Posterior vena cava (tissue), 2 donors: ENCODE data around the gene NOS1AP. TPM values are rescaled to one million over a fixed set of nuclear protein-coding genes. Genes with fewer than 3 reads are reported as not detected.

Experiments used
- DNase-seq: peaks from one replicate; pipeline ENCODE4 v3.0.0-alpha.2; 2020; ENCODE audit warnings: low spot score
- intact Hi-C, 2 donors: fragments of 100-400 bp; cut with DNase I; formaldehyde crosslinking; loops; one replicate each; pipeline versions ENCODE4 v1.14.1 to v1.14.2; 2022 to 2023
- total RNA-seq, 2 donors: library from RNA; stranded (reverse); fragmentation: NEBNext Ultra II Directional; extraction: Animal tissue kit (Norgen Biotek cat#: 25700); gene quantifications; one replicate each; pipeline ENCODE4 v1.2.1, GENCODE V29; 2021
- donor health status: DM: yes; HTN: yes; CAD: no.
- donor health status: DM: yes; HTN: yes; CAD: no.

Gene NOS1AP
- total RNA-seq, 2 donors from 2014 or later = 3.7 to 5.0 TPM

DNA sequence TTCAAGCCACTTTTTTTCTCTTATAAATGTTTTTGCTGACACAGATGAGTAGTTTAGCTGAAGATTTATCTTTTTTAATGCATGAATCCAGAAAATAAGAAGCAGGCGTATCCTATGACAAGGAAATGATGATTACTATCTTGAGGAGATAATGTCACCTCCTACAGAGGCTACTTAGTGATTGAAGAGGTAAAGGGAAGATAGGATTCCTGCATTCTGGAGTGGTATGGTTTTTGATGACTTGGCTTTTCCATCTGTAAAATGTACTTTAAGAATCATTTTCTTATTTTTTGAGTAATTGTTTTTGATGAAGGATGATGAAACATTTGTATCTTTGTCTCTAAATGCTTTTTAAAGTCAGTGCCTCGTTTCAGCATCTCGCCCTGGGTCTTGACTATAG lies 184.3 kb downstream of the NOS1AP start:
- intact Hi-C loops = no loop called here
- DNase-seq = no peak

DNA sequence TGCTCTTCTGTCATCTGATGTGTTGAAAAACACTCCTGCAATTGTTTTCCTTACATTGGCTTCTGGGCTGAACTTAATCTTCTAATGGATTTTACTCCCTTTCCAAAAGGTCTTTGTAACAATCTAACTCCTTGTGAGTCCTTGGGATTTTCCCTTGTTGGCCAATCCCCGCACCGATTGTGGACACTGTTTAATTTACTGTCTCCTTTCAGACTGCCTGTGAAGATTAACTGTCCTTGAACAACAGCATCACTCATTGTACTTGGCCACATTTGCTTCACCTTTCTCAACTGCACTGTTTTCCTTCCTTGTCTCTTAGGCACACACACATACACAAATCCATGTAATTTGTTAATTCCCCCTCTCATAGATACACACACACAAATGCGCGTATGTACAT lies 186.8 kb downstream of the NOS1AP start:
- intact Hi-C loops = no loop called here
- no peak for DNase-seq

DNA sequence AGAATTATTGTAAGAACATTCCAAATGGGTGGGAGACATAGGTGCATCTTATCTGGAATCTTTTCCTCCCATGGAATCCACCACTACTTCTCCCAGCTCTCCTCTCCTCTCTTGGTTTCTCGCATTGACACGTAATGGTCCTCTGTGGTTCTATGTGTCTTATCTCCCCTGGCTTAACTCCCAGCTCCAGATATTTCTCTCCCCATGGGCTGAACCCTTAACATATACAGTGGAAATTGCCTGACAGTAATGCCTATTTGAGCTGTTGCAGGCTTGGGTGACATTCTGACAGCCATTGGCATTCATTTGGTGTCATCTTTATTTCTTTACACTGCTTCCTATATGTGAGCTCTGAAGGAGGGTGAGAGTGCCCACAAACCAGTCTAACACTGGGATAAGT lies 188.9 kb downstream of the NOS1AP start:
- no peak for DNase-seq
- intact Hi-C loops = no loop called here

DNA sequence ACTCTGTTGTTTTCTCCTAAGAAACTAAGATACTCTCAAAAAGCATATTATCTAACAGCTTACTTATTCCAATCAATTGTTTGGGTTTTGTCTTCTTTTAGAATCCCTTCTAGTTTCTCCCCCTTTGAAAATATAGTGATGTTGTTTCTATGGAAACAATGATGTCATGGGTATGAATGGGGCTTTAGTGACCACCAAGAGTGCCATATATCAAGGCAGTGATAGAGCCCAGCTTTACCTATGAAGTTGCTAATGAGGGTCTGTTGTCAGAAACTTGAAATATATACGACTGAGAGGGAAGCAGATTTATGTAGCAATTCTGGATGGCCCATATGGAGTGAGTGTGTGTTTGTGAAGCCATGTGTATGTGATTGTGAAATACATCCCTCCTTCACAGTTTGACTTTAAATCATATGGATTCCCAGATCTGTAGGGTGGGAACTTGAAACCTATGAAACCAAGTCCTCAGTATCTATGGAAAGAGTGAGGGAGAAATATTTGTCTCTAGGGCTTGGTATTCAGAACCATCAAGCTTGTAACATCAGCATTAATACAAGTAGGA lies 190.5 kb downstream of the NOS1AP start:
- intact Hi-C loops = no loop called here
- no peak for DNase-seq

DNA sequence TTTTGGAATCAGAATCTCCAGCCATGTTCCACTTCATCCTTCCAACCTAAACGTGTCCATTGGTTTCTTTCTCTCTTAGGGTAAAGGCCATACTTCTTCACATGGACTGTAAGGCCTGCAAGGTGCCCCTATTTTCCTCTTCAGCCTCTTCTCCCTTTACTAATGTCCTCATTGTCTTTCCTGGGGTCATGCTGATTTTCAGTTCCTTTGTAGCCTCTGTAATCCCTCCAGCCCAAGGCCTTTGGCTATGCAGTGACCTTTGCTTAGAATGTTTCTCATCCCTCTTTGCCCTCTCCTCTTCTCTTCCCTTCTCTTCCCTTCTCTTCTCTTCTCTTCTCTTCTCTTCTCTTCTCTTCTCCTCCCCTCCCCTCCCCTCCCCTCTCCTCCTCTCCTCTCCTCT lies 194.6 kb downstream of the NOS1AP start:
- no peak for DNase-seq
- intact Hi-C loops = no loop called here

DNA sequence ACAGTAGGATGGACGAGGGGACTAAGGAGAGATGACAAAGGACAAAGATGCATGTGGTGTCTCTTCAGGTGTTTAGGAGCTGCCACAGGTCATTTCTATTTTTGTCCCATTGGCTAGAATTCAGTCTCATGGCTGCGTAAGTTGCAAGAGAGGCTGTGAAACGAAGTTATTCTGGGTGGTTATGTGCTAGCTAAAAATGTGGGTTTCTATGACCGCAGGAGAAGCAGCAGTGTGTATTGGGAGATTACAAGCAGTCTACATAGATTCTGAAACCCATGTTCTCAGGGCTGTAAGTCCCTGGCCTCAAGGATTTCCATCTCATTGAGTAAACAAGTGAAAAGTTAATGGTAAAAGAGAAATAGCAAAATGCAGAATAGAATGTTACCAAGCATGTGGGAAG lies 196.5 kb downstream of the NOS1AP start:
- no peak for DNase-seq
- intact Hi-C loops = no loop called here

DNA sequence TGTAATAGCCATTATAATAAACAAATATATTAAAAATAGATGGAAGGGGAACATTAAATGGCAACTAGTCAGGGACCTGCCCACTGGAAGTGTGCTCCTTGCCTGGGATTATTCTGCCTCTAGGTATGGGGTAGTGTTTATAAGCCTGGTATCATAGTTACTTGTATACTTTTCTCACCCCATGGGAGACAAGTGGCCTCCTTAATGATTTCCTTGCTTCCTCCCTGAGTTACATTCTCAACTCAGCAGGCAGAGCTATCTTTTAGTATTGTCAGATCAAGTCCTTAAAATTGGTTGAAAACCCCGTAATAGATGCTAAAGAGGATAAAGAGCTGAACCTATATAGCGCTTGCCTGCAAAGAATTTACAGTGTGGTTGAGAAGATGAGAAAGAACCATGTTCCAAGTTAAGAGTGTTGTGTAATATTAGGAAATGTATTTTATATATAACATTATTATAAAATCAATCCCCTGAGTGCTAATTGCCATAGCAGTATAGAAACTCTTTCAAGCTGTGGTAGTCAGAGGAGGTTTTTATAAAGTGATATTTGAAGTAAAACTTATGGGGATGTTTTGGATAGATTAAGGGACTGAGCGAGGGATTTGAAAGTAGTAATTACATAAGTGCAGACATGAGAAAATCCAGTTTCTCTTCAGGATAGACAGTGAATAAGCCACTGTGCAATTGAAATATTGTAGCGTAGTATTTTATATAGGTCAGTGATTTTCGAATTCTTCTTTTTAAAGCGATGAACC lies 200.7 kb downstream of the NOS1AP start:
- intact Hi-C loops = loop anchor here in 1 of 2 donors (10.0 kb wide), 1 partner anchor 195 kb away; no protein-coding TSS in a partner anchor
- no peak for DNase-seq

DNA sequence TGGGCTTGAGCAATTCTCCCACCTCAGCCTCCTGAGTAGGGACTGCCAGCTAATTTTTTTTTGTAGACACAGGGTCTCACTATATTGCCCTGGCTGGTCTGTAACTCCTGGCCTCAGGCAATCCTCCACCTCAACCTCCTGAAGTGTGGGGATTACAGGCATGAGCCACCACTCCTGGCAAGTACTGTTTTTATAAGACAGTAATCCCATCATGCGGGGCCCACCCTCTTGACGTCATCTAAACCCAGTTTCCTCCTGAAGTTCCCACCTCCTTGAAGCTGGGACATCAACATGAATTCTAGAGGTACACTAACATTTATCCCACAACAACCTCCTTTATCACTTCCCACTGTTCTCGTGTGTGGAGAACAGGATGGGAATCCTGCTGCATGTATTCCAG lies 202.5 kb downstream of the NOS1AP start:
- no peak for DNase-seq
- intact Hi-C loops = loop anchor here in 1 of 2 donors (10.0 kb wide), 1 partner anchor 197 kb away; no protein-coding TSS in a partner anchor

DNA sequence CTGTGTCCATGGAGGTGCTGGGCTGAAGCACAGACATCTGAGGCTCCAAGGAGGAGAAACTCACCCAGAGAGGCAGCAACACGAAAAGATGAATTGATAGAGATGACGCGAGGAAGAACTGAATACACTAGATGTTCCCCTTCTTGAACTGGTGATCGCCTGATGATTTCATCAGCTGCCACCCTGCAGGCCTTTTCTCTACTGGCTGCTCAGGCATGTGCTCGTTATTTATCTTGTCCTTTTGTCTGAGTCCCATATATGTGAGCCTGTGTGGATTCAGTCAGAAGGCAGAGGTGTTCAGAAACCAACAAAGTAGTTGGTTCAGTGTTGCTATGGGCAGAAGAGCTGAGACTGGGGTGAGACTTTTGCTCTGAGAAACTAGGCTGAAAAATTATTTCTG lies 202.9 kb downstream of the NOS1AP start:
- DNase-seq = no peak
- intact Hi-C loops = loop anchor here in 1 of 2 donors (10.0 kb wide), 1 partner anchor 198 kb away; no protein-coding TSS in a partner anchor

DNA sequence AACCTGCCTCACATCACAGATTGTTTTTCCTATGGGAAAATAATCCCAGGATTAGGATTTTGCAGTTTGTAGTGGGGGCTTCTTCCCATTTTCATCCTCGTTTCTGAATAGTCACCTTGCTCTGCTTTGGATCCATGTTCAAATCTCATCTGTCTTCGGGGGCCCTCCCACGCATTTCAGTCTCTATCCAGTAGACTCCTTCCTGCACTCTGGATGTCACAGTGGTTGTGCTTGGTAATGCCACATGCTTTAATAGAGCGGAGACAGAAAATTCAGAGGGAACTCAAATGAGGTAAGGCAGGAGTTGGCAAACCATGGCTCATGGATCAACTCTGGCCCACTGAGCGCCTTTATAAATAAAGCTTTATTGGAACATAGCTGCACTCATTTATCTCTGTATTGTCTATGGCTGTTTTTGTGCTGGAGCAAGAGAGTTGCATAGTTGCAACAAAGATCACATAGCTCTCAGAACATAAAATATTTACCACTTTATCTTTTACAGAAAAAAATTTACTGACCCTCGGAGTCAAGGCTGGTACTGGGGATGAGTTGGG lies 206.2 kb downstream of the NOS1AP start:
- DNase-seq = no peak
- intact Hi-C loops = loop anchor here (2.0 to 10.0 kb wide), 2 partner anchors 201 to 219 kb away; no protein-coding TSS in a partner anchor

DNA sequence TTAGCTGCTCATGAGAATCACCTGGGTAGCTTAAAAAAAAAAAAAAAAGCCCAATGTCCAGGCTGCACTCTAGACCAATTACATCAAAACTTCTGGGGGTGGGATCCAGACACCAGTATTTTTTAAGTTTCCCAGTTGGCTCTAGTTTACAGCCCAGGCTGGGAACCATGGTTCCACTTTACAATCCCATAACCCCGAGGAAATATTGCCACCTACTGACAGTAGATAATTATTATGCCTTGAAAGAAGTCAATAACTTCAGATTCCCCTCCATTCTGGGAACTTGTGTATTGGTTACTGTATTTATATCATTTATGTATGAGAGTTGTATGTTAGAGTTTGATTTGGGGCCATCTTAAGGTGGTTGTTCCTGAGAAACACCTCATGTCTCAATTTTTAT lies 207.0 kb downstream of the NOS1AP start:
- intact Hi-C loops = loop anchor here (2.0 to 10.0 kb wide), 2 partner anchors 202 to 220 kb away; no protein-coding TSS in a partner anchor

DNA sequence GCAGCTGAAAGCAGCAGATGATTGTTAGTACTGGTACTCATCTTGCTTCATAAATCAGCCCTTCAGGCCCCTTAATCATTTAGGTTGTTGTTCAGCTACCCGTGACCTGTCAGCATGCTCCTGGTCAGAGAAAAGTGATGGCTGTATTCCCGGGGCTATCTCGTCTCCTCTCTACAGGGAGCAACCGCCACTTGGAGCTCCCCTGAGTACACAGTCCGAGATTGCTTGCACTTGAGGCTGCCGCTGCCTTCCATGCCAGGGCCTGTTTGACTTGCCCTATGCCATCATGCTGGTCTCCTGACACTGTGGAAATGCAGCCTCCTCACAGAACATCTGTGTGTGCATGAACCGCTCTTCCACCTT lies 209.6 kb downstream of the NOS1AP start:
- DNase-seq = no peak
- intact Hi-C loops = loop anchor here in 1 of 2 donors (10.0 kb wide), 1 partner anchor 204 kb away; no protein-coding TSS in a partner anchor

More for the DNA sequence above, 207.0 kb downstream of the NOS1AP start:
- DNase-seq = no peak

DNA sequence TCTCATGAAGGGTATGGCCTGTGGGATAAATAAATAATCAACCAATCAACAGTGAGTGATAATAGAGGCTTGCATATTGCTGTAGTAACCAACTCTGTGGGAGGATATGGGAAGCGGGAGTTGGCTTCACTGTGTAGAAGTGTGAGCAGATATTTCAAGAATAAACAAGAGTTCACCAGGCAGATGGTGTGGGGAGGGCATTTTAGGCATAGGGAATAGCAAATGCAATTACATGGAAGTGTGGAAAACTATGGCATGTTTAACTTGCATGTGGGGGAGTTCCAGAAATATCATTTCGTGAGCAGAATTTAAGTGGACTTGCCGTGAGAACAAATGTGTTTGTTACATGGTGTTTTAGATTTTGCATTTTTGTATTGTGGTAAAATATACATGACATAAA lies 211.9 kb downstream of the NOS1AP start:
- intact Hi-C loops = no loop called here
- no peak for DNase-seq

DNA sequence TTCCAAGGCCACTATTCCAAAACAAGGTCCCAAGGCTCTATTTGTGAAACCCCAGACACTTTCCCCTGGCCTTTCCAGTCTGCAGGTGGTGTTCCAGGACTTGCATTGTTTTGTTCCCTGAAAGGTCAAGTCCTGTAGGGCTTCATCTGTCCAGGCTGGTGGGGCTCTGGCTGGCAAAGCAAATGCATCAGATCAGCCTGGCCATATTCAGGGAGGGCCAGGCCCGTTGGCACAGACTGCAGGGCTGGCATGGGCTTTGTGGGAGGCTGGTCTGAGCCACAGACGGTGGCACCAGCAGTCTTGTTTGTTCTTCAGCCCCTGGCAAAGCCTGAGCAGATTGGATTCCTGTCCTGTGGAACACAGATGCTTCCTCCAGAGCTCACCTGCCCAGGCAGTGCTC lies 214.2 kb downstream of the NOS1AP start:
- DNase-seq = no peak
- intact Hi-C loops = no loop called here

DNA sequence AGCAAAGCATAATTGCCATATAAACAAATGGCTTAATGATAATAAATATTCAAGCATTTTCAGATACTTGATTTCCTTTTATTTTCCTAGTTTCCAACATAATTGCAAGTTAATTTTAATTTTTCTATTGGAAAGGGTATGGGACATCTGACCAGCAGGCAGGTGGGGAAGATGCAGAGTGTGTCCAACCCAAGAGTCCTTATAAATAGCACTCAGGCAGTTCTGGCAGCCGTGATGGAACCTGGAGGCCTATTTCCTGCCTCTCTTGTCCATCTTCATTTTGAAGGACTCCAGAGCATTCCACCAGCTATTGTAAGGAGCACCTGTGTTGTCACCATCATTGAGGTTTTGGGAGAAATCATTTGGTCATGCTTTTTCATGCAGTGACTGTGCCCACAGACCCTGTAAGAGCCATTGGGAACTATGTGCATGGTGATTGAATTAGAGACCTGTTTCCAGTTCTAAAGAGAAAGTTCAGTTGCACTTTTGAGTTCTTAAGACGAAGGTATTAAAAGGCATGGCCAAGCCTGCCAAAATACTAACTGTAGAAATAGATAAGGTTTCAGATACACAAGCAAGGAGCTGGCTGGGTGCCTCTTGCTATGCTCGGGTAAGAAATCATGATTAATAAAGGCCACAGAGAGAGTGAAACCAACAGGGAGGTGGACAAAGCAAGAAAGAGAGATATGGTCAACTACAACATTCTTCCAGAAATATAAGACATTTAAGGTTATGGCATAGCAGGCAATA lies 214.9 kb downstream of the NOS1AP start:
- no peak for DNase-seq
- intact Hi-C loops = no loop called here

DNA sequence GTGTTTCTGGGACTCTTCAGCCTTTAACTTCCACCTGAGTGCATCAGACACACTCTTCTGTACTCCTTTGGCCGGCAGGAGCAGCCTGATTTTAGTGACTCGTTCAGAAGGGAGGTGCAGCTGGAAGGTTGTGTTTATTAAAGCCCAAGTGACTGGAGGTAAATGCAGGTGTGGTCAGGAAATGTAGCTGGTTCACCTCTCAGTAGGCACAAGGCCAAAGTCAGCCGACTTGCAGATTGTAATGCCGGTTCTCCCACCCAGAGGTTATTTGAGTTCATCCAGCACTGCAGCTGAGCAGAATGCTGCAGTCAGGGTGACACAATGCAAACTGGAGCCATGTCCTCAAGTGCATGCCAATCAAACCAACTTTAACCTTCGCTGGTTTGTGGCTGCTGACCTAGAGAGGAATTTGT lies 215.7 kb downstream of the NOS1AP start:
- intact Hi-C loops = no loop called here
- no peak for DNase-seq

DNA sequence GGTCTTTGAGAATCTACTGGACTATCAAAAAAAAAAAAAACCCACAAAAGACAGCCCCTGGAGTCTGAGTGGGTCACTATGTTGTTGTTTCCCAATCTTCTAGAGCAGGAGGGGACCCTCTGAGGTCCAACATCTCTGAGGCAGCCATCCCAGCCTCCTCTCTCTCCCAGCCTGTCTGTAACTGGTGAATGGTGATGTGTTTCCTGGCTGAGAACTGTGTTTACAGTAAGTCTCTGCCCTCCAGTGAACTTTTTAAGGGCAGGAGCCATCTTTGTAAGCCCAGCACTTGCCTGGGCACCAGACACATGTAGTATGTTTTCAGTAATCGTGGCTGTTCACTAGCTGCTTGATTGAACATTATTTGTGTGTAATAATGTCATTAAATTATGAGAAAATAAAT lies 221.5 kb downstream of the NOS1AP start:
- no peak for DNase-seq
- intact Hi-C loops = no loop called here

DNA sequence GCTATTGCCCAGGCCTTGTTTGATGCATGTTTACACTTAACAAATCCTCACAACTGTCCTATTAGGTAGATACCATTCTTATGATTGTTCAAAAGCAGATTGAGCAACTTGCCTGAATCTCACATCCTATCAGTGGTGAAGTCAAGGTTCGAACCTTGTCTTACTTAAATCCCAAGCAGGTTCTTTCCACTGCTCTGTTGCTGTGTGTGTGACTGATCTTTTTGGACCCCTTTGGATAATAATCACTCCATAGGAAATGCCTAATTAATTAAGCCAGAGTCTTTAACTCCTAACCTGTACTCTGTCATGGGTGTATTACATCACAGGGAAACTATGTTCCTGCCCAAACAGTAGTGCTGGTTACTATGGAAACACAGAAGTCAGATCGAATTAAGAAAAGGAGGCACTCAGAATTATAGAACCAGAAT lies 222.9 kb downstream of the NOS1AP start:
- intact Hi-C loops = no loop called here
- DNase-seq = no peak

DNA sequence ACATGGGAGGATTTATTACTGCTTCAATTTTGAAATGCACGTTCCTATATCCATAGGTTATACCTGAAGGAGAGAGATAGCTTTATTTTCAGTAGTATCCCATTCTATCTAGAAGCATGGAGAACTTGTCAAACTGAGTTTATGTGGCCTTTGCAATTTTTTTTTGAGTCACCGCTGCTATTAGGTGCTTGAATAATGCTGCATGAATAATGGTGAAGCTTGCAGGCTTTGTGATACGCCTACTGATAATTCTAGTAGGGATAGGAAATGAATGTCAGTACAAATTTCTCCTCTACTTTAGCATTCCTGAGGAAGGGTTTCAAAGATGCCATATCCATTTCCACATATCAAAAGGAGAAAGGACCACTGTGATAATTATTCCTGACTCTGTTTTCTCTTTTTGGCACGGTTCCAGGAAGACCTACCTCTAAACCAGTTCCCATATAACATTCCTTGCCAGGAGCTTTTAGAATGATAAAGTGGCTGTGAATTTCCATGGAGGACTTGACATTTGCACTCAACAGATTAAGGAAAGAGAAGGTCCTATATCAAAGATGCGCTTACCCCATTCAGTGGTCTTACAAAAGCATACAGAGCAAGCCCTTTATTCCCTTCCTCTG lies 223.7 kb downstream of the NOS1AP start:
- no peak for DNase-seq
- intact Hi-C loops = no loop called here
